ENCODE results near the gene FRMPD4. TPM values are rescaled to one million over a fixed set of nuclear protein-coding genes. Genes with fewer than 3 reads are reported as not detected.

FRMPD4 gene
- total and polyA plus RNA-seq, 2 donors from 2014 or later, result not detected

DNA sequence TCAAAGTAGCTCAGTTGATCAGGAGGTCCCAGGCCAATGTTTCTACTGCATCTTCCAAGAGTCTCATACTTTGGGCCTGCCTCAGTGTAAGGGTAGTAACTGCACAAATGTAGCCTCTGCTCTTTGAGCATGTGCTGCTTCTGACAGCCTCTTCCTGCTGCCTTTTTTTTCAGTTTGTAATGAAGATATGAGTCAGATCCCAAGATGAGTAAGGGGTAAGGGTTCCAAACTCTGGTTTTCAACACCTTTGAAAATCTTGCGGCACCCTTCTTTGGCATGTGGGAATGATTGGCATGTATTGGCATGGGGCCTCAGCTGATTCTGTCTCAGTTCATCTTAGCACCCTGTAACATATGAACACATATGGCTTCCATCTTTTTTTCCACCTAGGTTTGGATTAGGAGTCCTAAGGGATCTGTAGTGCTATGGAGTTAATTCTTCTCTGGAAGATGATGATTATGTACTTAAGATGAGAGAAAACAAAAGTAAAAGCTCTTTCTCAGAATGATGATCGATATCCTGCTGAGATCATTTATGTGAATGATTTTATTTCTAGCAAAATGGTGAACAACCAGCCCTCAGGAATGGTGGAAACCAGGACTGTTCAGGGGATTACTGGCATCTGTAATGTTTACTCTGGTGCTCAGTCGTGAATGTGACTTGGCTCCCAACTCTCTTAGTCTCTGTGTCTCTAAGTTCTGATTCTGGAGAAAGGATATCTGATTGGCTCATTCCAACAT, 534.3 kb downstream of the FRMPD4 start:
- intact Hi-C loops (cut with DNase I), result no loop called here
- Histone ChIP-seq H3K27ac (ENCODE audit: low read depth in 2 of 2, low read length in 2 of 2) (no peak overlapping the region), H3K9ac (ENCODE audit: low read length in 3 of 3) (no peak overlapping the region), H3K4me1 (ENCODE audit: control insufficient read depth in 2 of 3, insufficient read depth in 2 of 3, low read depth in 1 of 3, low read length in 3 of 3) (no peaks in the 10 kb centered on the region), H3K36me3 (ENCODE audit: control insufficient read depth in 2 of 3, insufficient read depth in 3 of 3, low read length in 3 of 3) (no peaks in the 10 kb centered on the region), H3K9me3 (ENCODE audit: control insufficient read depth in 2 of 3, insufficient read depth in 1 of 3, low read length in 3 of 3) (no peaks in the 10 kb centered on the region), H3K4me3 (ENCODE audit: low read length in 3 of 3) (no peak overlapping the region), H3K27me3 (ENCODE audit: control insufficient read depth, insufficient read depth, low read length) (no peaks in the 10 kb centered on the region)
- TF ChIP-seq, protein P1, sequence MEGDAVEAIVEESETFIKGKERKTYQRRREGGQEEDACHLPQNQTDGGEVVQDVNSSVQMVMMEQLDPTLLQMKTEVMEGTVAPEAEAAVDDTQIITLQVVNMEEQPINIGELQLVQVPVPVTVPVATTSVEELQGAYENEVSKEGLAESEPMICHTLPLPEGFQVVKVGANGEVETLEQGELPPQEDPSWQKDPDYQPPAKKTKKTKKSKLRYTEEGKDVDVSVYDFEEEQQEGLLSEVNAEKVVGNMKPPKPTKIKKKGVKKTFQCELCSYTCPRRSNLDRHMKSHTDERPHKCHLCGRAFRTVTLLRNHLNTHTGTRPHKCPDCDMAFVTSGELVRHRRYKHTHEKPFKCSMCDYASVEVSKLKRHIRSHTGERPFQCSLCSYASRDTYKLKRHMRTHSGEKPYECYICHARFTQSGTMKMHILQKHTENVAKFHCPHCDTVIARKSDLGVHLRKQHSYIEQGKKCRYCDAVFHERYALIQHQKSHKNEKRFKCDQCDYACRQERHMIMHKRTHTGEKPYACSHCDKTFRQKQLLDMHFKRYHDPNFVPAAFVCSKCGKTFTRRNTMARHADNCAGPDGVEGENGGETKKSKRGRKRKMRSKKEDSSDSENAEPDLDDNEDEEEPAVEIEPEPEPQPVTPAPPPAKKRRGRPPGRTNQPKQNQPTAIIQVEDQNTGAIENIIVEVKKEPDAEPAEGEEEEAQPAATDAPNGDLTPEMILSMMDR (IDR thresholded peaks at IDR 0.05; ENCODE audit: borderline replicate concordance, extremely low read depth, insufficient read depth), result no peak
- FAIRE-seq (no peak), DNase-seq (no peak)

DNA sequence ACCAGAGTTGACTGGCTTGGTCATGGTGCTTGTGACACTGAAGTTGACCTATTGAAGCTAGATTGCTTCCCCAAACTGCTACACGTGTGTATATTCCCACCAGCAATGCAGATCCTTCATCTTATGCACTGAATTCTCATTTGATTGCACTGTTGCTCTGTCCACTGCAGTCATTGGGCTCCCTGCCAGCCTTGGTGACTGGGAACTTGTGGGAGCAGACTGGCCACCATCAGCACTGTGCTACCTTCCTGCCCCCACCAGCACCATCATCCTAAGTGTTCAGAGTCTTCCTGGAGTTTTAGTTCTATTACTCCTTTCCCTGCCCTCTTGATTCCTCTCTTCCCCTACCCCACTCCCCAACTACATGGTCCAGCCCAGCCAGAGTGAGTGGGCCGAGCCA, 535.2 kb downstream of the FRMPD4 start:
- Histone ChIP-seq H3K27me3 (ENCODE audit: control insufficient read depth, insufficient read depth, low read length) (no peaks in the 10 kb centered on the region), H3K4me3 (ENCODE audit: low read length in 3 of 3) (no peak overlapping the region), H3K9ac (ENCODE audit: low read length in 3 of 3) (no peak overlapping the region), H3K4me1 (ENCODE audit: control insufficient read depth in 2 of 3, insufficient read depth in 2 of 3, low read depth in 1 of 3, low read length in 3 of 3) (no peaks in the 10 kb centered on the region), H3K27ac (ENCODE audit: low read depth in 2 of 2, low read length in 2 of 2) (no peak overlapping the region), H3K36me3 (ENCODE audit: control insufficient read depth in 2 of 3, insufficient read depth in 3 of 3, low read length in 3 of 3) (no peaks in the 10 kb centered on the region), H3K9me3 (ENCODE audit: control insufficient read depth in 2 of 3, insufficient read depth in 1 of 3, low read length in 3 of 3) (no peaks in the 10 kb centered on the region)
- intact Hi-C loops (cut with DNase I), result no loop called here
- no peak for FAIRE-seq
- TF ChIP-seq, protein P1 (IDR thresholded peaks at IDR 0.05; ENCODE audit: borderline replicate concordance, extremely low read depth, insufficient read depth), result no peak
- no peak for DNase-seq

DNA sequence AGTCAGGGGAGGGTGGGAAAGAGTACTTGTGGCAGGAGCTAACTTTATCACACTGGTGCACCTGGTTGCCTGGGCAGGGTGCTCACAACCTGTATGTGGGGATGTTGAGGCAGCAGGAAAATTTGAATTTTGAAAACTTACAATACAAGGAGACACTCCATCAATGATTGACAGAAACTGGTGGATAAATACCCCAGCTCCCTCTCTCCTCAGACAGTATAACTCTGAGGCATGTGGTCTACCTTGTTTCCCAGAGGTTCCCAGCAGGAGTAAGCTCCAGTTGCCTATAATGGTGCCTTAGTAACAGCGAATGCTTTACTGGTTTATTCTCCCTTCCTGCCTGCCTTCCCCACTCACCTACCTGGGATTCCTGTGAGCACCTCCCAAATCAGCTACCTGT, 541.2 kb downstream of the FRMPD4 start:
- Histone ChIP-seq H3K27me3 (ENCODE audit: control insufficient read depth, insufficient read depth, low read length) (peaks cover 2% of the 10 kb centered on the region), H3K9me3 (ENCODE audit: control insufficient read depth in 2 of 3, insufficient read depth in 1 of 3, low read length in 3 of 3) (no peaks in the 10 kb centered on the region), H3K36me3 (ENCODE audit: control insufficient read depth in 2 of 3, insufficient read depth in 3 of 3, low read length in 3 of 3) (no peaks in the 10 kb centered on the region), H3K9ac (ENCODE audit: low read length in 3 of 3) (no peak overlapping the region), H3K27ac (ENCODE audit: low read depth in 2 of 2, low read length in 2 of 2) (no peak overlapping the region), H3K4me3 (ENCODE audit: low read length in 3 of 3) (no peak overlapping the region), H3K4me1 (ENCODE audit: control insufficient read depth in 2 of 3, insufficient read depth in 2 of 3, low read depth in 1 of 3, low read length in 3 of 3) (peaks cover 0 to 1% (median 0%) of the 10 kb centered on the region in 3 donors)
- DNase-seq, result no peak
- intact Hi-C loops (cut with DNase I), result no loop called here
- no peak for FAIRE-seq
- TF ChIP-seq, protein P1 (IDR thresholded peaks at IDR 0.05; ENCODE audit: borderline replicate concordance, extremely low read depth, insufficient read depth), result no peak
